ENCODE measurements around the gene SLC11A1.

The SLC11A1 gene, protein sequence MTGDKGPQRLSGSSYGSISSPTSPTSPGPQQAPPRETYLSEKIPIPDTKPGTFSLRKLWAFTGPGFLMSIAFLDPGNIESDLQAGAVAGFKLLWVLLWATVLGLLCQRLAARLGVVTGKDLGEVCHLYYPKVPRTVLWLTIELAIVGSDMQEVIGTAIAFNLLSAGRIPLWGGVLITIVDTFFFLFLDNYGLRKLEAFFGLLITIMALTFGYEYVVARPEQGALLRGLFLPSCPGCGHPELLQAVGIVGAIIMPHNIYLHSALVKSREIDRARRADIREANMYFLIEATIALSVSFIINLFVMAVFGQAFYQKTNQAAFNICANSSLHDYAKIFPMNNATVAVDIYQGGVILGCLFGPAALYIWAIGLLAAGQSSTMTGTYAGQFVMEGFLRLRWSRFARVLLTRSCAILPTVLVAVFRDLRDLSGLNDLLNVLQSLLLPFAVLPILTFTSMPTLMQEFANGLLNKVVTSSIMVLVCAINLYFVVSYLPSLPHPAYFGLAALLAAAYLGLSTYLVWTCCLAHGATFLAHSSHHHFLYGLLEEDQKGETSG

DNA sequence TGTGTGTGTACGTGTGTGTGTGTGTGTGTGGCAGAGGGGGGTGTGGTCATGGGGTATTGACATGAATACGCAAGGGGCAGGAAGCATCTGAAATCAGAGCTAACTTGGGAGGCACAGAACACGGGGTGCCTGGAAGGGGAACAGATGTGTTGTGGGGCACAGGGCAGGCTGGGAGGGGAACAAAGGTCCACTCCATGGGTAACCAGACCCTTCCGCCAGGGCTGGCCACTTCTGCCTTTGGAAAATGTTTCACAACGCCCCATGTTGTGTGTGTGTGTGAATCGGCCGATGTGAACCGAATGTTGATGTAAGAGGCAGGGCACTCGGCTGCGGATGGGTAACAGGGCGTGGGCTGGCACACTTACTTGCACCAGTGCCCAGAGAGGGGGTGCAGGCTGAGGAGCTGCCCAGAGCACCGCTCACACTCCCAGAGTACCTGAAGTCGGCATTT is at the start of gene SLC11A1:
TSS of gene SLC11A1 (plus strand) at position 358 of the 451 bp plus-strand sequence. CDS start 96 bp downstream, outside the sequence.
- DNase-seq, result no peak

DNA sequence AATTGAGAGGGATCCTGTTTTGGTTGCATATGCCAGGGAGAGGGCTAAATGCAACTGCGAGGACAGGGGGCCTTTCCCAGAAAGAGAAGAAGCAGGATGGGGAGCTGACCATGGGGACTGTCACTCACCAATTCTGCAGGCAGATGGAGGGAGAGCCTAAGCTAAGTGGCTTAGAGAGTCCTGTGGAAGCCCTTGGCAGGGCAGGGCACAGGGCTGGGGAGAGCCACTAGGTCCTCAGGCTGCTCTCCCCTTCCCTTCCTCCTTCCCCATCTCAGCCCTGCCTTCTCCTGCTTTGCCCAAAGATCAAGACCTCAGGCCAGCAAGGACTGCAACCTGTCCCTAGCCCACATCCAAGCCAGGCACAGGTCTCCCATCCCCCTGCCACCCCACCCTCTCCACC is 49.8 kb upstream of the SLC11A1 start:
- no peak for DNase-seq

DNA sequence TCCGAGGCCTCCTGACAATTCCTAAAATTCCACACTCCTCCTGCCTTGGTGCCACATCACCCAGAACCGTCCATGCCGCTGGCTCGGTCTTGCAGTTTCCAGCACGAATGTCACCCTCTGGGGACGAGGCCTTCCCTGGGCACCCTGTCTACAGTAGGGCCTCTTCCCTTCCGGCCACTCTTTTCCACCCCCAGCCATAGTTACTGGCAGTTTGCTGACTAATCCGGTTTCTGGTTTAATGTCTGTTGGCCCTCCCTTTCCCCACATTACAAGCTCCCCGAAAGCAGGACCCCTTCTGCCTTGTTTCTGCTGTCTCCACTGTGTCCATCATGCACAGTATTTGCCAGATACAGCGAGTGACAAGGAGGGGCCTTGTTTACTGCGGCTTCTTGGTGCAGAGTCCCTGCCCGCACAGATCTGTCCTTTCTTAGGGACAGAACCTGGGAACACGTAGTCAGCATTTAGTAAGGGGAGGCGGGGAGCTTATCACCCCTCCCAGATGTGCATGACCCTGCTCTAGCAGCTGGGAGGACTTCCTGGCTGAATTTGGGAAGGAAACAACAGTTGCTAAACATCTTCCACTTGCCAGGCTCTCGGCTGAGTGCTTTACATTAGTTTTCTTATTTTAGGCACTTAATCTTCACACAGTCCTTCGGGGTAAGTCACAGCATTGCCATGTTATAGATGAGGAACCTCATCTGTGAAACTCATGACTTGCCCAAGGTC is 49.0 kb upstream of the SLC11A1 start:
- no peak for DNase-seq

DNA sequence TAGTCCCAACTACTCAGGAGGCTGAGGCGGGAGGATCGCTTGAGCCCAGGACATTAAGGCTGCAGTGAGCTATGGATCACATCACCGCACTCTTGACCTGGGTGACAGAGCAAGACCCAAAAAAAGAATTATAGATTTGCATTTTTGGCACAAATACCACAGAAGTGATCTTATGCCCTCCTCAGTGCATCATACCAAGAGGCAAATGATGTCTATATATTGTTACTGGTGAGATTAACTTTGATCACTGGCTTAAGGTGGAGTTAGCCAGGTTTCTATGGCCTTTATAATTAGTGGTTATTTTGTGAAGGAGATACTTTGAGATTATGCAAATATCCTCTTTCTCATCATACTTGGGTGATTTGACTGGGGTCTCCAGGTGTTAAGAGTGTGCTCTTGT is 47.5 kb upstream of the SLC11A1 start:
- DNase-seq, result no peak

DNA sequence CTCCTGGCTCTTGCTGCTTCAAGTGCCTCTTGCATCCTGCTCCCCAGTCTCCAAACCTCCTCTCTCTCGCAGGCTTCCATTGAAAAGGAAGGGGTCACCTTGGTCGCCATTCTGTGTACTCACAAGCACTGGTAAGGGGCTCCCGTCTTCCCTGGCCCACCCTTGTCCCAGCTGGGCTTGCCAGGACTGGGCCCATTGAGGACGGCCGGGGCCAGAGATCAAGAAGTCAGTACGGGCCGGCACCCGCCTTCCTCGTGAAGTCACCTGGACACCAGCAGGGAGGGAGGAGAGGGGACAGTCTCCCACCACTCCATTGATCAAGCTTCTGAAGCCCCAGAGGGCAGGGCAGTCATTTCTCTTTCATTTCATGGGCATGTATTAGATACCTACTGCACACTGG is 41.4 kb upstream of the SLC11A1 start:
- DNase-seq, result no peak

DNA sequence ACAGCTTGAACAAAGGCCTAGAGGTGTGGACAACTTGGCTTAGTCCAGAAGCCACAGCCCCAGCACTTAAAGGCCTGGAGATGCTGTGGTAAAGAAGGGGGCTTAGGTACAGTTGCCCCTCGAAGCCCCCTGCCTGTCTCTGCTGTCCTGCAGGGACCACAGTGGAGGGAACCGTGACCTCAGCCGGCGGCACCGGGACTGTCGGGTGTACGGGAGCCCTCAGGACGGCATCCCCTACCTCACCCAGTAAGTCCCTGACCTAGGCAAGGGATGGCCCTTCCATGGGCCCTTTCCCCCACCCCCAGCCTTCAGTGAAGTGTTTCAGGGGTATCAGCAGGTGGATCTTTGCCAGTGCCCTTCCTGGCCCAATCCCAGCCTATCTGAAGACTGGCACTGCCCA is 40.7 kb upstream of the SLC11A1 start:
- DNase-seq, result no peak

DNA sequence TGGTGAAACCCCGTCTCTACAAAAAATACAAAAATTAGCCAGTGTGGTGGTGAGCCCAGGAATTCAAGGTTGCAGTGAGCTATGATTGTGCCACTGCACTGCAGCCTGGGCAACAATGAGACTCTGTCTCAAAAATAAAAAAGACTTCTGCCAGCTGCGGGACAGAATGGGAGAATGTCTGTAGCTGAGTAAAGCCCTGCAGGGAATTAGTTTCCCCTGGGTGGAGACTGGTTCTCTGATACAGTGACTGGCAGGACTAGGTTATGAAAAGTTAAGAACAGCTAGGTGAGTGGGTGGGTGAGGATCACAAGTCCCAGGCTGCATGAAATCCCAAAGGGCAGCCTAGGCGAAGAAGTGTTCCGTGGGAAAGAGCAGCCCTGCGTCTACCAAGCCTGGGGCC is 39.2 kb upstream of the SLC11A1 start:
- no peak for DNase-seq

DNA sequence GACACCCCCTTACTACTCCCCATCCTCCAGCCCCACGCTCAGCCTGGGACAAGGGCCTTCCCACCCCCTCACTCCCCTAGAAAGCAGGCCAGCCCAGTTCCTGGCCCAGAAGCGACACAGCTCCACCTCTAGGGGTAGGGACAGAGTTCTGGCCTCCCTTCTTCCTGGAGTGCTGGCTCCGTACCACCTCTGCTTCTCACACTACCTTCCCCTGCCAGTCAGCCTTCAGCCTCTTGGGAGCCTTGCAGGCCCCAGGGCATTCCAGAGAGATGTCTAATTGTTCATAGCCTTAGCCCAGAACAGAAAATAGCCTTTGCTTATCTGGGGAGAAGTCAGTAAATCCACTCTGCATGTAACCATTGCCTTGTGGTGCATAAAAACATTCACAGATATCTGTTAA is 38.5 kb upstream of the SLC11A1 start:
- no peak for DNase-seq

DNA sequence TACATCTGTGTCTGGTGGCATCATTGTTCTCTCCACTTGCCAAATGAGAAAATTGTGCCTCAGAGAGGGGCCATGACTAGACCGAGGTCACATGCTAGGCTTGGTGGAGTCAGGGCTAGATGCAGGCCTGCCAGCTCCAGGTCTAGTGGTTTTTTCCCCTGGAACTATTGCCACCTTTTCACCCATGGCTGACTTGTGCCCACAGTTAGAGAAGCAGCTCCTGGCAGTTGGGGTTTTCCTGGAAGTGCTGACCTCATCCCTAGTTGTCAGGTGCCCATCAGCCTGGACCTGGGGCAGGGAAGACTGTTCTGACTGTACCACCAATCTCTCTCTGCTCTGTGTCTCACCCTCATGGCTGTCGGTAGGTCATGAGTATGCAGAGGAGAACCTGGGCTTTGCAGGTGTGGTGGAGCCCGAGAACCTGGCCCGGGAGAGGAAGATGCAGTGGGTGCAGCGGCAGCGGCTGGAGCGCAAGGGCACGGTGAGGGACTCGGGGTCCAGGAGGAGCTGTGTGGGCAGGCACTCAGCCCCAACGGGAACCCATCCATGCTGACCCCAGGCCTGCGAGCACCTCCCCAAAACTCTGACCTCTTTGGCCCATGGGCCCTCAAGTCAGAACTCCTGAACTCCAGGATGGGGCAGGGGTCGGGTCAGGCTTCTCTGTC is 37.9 kb upstream of the SLC11A1 start:
- DNase-seq, result no peak

DNA sequence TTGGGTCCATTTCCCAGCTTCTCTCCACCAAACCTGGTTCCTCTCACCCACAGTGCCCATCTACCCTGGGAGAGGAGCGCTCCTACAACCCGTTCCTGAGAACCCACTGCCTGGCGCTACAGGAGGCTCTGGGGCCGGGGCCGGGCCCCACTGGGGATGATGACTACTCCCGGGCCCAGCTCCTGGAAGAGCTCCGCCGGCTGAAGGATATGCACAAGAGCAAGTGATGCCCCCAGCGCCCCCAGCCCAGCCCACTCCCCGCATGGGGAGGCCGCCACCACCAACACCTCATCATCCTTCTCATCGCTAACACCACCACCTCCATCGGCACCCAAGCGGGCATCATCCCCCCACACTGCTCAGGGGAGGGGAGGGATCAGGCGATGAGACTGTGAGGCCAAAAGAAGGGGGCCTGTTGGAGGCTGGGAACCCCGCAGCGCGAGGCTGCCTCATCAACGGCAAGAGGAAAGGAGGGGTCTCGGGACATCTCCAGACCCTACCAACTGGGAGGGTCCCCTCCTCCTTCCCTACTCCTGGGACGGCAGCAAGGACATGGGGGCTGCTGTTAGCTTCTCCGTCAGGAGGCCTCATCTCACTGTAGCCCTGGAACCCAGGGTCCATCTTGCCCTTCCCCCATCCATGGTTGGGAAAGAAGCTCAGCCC is 37.2 kb upstream of the SLC11A1 start:
- DNase-seq, result no peak

DNA sequence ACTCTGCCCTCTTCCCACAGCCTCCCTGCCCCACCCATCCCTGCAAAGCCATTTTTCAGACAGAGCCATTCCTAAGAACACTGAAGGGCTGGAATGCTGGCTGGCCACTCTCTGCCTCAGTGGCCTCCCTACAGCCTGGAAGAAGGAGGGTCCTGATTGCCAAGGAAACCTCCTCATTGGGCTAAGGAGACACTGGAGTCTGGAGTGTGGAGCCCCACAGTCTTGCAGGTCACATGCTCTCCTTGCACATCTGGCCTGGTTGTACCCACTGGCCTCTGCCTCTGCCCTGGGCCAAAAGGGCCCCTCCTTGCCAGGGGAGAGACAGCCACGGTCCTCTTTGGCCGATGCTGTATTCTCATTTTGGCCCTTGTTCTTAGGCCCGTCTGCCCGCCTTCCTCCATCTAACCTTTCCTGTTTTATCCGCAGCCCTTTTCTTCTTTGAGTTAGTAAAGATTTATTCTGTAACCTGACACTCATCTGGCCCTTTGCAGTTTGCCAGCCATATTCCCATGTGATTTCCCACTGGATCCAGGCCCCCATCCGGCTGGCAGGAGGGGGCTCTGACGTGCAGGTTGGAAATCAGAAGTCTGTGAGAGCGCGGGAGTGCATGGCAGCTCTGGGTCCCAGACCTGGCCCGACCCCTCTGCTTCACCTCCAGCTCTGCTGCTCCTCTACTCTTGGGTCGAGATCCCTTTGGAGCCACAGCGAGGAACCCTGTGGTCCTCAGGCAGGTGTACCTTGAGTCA is 36.4 kb upstream of the SLC11A1 start:
- DNase-seq, result no peak

DNA sequence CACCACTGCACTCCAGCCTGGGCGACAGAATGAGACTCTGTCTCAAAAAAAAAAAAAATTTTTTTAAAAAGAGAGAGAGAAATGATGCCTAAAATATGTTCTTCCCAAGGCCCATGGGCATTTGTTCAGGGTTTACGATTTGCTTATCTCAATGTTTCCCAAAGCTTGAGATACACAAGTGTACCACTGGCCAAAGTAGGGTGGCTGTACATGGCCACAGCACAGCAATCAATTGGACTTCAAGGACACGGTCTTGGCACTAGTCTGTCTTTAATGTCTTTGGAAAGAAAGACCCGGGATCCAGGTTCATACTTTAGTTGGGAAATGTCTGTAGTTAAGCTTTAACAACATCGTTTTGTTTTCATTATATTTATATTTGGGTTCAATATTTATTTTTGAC is 34.9 kb upstream of the SLC11A1 start:
- no peak for DNase-seq

DNA sequence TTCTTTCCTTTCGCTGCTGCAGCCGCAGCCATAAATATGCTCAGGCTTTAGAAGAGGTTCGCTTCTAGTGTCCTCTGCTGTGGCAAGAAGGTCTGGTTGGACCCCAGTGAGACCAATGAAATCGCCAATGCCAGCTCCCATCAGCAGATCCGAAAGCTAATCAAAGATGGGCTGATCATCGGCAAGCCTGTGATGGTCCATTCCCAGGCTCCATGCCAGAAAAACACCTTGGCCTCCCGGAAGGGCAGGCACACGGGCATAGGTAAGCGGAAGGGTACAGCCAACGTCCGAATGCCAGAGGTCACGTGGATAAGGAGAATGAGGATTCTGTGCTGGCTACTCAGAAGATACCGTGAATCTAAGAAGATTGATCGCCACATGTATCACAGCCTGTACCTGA is 28.0 kb upstream of the SLC11A1 start:
- no peak for DNase-seq

DNA sequence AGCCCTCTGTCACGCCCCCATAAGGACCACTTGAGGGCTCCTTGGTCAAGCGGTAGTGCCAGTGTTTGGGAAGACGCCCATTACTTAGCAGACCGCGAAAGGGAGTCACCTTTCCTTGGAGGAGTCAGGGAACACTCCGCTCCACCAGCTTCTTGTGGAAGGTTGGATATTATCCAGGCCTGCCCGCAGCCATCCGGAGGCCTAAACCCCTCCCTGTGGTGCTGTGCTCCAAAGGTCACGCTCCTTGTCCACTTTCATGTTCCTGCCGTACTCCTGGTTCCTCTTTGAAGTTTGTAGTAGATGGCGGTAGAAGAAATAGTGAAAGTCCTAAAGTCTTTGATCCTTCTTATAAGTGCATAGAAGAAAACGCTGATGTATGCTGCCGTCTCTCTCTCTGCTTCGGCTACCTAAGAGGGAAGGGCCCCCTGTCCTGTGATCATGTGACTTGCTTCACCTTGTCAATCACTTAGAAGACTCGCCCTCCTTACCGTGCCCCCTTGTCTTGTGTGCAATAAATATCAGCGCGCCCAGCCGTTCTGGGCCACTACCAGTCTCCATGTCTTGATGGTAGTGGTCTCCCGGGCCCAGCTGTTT is 27.1 kb upstream of the SLC11A1 start:
- no peak for DNase-seq

DNA sequence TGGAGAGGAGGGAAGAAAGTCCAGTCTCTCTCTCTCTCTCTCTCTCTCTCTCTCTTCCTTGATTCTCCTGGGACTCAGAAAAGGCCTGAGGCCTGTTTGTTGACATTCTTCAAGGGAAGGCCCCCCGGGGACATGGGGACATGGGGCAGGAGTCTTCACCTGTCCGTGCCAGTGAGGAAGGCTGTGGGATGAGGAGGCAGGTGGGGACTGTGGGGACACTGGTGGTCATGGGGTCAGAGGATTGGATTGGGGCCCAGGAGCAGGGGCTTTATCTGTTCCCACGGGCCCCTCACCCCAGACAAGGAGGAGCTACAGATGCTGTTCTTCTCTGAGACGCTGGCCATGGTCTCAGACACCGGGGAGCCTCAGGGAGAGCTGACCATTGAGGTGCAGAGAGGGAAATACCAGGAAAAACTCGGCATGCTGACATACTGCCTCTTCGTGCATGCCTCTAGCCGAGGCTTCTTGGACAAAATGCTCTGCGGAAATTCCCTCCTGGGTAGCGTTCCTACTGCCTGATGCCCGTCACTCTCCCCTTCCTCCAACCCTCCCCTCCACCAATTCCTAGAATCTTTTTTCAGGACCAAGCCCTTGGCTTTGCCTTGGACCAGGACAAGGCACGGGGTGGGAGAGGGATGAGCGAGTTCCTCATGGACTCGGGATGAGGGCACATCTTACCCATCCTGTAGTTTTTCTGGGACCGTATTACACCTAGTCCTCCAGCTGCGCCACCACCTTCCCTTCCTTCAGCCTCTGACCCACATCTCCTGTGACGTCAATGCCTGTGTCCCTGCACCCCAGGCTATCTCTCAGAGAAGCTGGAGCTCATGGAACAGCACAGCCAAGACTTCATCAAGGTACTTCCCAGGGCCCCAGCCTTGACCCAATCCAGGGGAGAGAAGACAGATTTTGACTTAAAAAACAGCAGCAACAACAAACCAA is 24.6 kb upstream of the SLC11A1 start:
- no peak for DNase-seq

DNA sequence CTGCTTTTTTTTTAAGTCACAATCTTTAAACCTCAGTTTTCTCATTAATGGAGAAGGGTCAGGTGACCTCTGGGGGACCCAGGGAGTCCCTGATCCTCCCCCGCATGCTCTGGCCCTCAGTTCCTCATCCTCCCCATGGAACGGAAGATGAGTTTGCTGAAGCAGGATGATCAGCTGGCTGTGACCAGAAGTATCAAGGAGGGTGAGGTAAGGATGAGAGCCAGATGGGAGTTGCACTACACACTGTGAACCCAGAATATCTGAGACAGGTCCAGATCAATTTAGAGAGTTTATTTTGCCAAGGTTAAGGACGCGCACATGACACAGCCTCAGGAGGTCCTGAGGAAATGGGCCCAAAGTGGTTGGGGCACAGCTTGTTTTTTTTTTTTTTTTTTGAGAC is 21.6 kb upstream of the SLC11A1 start:
- DNase-seq, result no peak

DNA sequence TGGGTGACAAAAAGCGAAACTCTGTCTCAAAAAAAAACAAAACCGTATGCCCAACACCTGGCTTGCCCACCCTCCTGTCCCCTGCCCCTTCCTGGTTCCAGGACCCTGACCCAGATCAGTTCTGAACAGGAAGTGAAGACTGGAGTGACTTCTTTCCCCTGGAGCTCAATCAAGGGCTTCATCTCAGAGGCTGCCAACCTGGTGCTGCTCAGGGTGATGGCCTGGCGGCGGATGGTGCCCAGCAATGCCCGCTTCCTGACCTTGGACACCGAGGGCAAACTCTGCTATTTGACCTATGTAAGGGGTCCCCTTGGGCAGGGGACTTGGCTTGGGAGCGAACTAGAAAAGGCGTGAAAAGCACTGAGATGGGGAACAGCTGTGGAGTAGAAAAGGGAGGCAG is 19.5 kb upstream of the SLC11A1 start:
- no peak for DNase-seq

DNA sequence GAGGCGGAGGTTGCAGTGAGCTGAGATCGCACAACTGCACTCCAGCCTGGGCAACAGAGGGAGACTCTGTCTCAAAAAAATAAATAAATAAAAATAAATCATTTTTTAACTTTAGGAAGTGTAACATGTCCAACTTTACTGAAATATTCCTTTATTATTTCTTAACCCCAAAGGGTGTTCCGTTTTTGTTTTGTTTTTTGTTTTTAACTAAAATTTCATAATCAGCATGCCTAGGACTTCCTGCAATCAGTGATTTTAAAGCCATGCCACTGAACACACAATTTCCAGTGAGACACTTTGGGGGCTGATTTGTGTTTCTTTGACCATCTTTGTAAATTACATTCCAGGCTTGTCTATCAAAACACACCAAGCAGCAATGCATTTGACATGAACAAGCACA is 18.3 kb upstream of the SLC11A1 start:
- DNase-seq, result no peak

DNA sequence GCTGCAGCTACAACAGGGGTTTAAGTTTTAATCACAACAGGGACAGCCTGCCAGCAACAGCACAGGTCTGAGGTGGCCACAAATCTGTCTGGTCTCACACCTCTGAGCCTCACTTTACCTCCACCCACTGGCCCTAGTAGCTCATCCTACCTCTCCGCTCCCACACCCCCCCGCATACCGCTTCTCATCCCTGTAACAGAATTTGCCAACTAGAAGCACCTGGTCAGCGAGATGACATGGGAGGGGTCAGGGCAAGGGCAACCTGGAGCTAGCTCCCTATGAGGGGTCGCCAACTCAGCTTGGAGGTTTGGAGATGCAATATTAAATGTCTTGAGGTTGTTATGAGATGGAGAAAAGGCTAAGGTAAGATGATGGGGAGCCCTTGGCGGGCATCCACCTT is 17.9 kb upstream of the SLC11A1 start:
- DNase-seq, result no peak

DNA sequence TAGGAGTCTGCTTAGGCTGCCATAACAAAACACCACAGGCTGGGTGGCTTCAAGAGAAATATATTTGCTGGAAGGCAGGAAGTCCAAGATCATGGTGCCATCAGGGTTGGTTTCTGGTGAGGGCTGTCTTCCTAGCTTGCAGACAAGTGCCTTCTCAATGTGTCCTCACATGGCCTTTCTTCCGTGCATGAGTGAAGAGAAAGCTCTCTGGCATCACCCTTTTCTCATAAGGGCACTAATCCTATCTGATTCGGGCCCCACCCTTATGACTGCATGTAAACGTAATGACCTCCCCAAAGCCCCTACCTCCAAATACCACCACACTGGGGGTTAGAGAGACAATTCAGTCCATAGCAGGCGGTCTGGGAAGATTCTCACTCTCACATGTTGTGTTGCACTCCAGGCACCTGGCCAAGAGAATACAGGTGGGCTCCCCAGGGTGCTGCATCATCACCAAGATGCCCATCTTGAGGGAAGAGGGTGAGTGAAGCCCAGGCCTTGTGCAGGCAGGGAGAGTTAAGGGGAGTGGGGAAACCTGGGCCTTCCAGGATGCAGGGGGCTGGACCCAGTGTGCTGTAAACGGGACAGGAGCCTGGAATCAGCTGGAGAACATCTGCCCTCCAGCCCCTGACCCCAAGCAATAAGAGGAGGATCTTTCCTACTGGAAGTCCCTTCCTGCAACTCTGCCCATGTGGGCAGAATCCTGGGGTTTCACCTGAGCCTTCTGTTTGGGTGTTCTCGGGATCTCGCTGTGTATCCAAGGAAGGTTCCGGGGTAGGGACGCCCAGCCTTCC is 15.3 kb upstream of the SLC11A1 start:
- DNase-seq, result no peak
